Measurements from ENCODE around the gene POLH. TPM values are rescaled to one million over a fixed set of nuclear protein-coding genes. Genes with fewer than 3 reads are reported as not detected.

Gene POLH
- total and polyA plus RNA-seq, 9 of the 15 experiments (the other 6 are each of a cell fraction or from before 2014, with no cell fraction given): 5.8 to 31.6 (median 20.6) TPM

DNA sequence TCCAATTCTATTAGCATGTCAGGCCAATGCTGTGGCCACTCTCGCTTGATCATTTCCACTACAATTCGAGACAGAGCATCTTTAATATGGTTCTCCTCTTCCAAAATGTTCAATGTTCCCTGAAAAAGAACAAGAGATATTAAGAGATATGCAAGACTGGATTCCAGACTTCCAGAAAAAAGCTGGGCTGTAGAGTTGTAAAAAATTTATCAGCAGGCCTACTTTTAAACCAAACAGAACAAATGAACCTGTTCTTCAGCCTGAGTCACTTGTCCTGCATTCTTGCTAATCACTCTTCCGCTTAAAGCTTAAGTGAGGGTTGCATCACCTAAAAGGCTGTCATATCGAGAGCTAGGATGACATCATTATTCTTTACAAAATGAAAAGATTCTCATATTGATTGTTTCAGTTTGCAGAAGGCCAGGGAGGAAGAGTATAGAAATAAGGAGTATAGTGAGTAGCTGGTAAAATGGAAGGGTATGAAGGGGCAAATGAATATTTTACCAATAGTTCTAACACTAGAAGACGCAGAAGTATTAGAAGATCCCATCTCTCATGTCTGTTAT, 5.0 kb upstream of the POLH start (continued):
- TF ChIP-seq MTA3 (IDR thresholded peaks at IDR 0.05; ENCODE audit: borderline replicate concordance) (no peak), TOE1 (IDR thresholded peaks at IDR 0.05; ENCODE audit: borderline replicate concordance) (0 out of 2 replicates have a peak, but pooled peaks have one; percentile 17), TOE1 (CRISPR knock-in tag; IDR thresholded peaks at IDR 0.05; ENCODE audit: borderline replicate concordance, low read depth) (no peak), TEAD1 (CRISPR knock-in tag; IDR thresholded peaks at IDR 0.05) (peak; percentile 54 to 64; a peak in 1 of 4 replicates), SRF (CRISPR knock-in tag; IDR thresholded peaks at IDR 0.05) (peak in 1 of 2 experiments; percentile 76; a peak in 1 of 4 replicates), TARDBP (IDR thresholded peaks at IDR 0.05) (no peak), STAT5A (IDR thresholded peaks at IDR 0.05; ENCODE audit: borderline replicate concordance, low read length) (no peak), MEF2A (IDR thresholded peaks at IDR 0.05; ENCODE audit: control insufficient read depth, low read depth, low read length) (no peak), RBM17 (IDR thresholded peaks at IDR 0.05; ENCODE audit: borderline replicate concordance, low read depth, low read length) (no peak), SAP30 (IDR thresholded peaks at IDR 0.05; ENCODE audit: borderline replicate concordance, insufficient read depth, low read depth, low read length, poor library complexity, severe bottlenecking) (no peak), KDM1A (IDR thresholded peaks at IDR 0.05) (no peak), HMGN3 (IDR thresholded peaks at IDR 0.05; ENCODE audit: borderline replicate concordance, extremely low read depth, insufficient read length, low read depth, low read length) (no peak), POLR3A (IDR thresholded peaks at IDR 0.05; ENCODE audit: borderline replicate concordance, extremely low read depth, insufficient read depth, insufficient read length) (no peak), BRD9 (IDR thresholded peaks at IDR 0.05; ENCODE audit: low read depth, partially characterized antibody) (no peak), SPI1 (IDR thresholded peaks at IDR 0.05; ENCODE audit: borderline replicate concordance, low read depth, low read length) (no peak), MYNN (IDR thresholded peaks at IDR 0.05) (no peak), MYNN (CRISPR knock-in tag; IDR thresholded peaks at IDR 0.05) (no peak)
- TF ChIP-seq, protein P1, sequence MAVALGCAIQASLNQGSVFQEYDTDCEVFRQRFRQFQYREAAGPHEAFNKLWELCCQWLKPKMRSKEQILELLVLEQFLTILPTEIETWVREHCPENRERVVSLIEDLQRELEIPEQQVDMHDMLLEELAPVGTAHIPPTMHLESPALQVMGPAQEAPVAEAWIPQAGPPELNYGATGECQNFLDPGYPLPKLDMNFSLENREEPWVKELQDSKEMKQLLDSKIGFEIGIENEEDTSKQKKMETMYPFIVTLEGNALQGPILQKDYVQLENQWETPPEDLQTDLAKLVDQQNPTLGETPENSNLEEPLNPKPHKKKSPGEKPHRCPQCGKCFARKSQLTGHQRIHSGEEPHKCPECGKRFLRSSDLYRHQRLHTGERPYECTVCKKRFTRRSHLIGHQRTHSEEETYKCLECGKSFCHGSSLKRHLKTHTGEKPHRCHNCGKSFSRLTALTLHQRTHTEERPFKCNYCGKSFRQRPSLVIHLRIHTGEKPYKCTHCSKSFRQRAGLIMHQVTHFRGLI (CRISPR knock-in tag; IDR thresholded peaks at IDR 0.05): no peak
- TF ChIP-seq, protein P2, sequence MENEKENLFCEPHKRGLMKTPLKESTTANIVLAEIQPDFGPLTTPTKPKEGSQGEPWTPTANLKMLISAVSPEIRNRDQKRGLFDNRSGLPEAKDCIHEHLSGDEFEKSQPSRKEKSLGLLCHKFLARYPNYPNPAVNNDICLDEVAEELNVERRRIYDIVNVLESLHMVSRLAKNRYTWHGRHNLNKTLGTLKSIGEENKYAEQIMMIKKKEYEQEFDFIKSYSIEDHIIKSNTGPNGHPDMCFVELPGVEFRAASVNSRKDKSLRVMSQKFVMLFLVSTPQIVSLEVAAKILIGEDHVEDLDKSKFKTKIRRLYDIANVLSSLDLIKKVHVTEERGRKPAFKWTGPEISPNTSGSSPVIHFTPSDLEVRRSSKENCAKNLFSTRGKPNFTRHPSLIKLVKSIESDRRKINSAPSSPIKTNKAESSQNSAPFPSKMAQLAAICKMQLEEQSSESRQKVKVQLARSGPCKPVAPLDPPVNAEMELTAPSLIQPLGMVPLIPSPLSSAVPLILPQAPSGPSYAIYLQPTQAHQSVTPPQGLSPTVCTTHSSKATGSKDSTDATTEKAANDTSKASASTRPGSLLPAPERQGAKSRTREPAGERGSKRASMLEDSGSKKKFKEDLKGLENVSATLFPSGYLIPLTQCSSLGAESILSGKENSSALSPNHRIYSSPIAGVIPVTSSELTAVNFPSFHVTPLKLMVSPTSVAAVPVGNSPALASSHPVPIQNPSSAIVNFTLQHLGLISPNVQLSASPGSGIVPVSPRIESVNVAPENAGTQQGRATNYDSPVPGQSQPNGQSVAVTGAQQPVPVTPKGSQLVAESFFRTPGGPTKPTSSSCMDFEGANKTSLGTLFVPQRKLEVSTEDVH (IDR thresholded peaks at IDR 0.05; ENCODE audit: low read depth, partially characterized antibody): no peak
- TF ChIP-seq, protein P3, sequence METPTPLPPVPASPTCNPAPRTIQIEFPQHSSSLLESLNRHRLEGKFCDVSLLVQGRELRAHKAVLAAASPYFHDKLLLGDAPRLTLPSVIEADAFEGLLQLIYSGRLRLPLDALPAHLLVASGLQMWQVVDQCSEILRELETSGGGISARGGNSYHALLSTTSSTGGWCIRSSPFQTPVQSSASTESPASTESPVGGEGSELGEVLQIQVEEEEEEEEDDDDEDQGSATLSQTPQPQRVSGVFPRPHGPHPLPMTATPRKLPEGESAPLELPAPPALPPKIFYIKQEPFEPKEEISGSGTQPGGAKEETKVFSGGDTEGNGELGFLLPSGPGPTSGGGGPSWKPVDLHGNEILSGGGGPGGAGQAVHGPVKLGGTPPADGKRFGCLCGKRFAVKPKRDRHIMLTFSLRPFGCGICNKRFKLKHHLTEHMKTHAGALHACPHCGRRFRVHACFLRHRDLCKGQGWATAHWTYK (CRISPR knock-in tag; IDR thresholded peaks at IDR 0.05): no peak
- TF ChIP-seq, protein P4, sequence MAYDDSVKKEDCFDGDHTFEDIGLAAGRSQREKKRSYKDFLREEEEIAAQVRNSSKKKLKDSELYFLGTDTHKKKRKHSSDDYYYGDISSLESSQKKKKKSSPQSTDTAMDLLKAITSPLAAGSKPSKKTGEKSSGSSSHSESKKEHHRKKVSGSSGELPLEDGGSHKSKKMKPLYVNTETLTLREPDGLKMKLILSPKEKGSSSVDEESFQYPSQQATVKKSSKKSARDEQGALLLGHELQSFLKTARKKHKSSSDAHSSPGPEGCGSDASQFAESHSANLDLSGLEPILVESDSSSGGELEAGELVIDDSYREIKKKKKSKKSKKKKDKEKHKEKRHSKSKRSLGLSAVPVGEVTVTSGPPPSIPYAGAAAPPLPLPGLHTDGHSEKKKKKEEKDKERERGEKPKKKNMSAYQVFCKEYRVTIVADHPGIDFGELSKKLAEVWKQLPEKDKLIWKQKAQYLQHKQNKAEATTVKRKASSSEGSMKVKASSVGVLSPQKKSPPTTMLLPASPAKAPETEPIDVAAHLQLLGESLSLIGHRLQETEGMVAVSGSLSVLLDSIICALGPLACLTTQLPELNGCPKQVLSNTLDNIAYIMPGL (CRISPR knock-in tag; IDR thresholded peaks at IDR 0.05): no peak
